OCI-LY3 (cell line): ENCODE measurements around the gene KRI1.

Experiments
- H2AFZ ChIP-seq: fragments of 200-600, 300-600 bp; shearing (Covaris generic); 2 replicates; pipeline ENCODE4 v1.6.0; 2014; ENCODE audit warnings: antibody characterized with exemption, low read depth, low read length
- H3K27ac ChIP-seq: fragments of 200-600, 300-600 bp; sonication (generic); 2 replicates; pipeline ENCODE4 v1.5.1; 2014; ENCODE audit warnings: mild to moderate bottlenecking, low read length, moderate library complexity, mixed read lengths
- H3K27me3 ChIP-seq: fragments of 200-600, 300-600 bp; sonication (generic); 2 replicates; pipeline ENCODE4 v1.6.1; 2014; ENCODE audit warnings: low read depth, low read length, mixed read lengths
- H3K36me3 ChIP-seq: fragments of 200-600, 300-600 bp; sonication (generic); replicated peaks from 2 replicates; pipeline ENCODE3; 2014; ENCODE audit warnings: low read depth, low read length, mixed read lengths
- H3K4me1 ChIP-seq: fragments of 300-600, 200-600 bp; sonication (generic); 2 replicates; pipeline ENCODE4 v1.6.1; 2014; ENCODE audit warnings: low read length, mixed read lengths
- H3K4me2 ChIP-seq: fragments of 200-600, 300-600 bp; sonication (generic); 2 replicates; pipeline ENCODE4 v1.6.1; 2014; ENCODE audit warnings: low read length, mixed read lengths
- H3K4me3 ChIP-seq: fragments of 300-600, 200-600 bp; sonication (generic); 2 replicates; pipeline ENCODE4 v1.5.1; 2014; ENCODE audit warnings: antibody characterized with exemption, mild to moderate bottlenecking, low read length, moderate library complexity
- H3K79me2 ChIP-seq: fragments of 300-600, 200-600 bp; shearing (Covaris generic); 2 replicates; pipeline ENCODE4 v1.6.1; 2014; ENCODE audit warnings: mild to moderate bottlenecking, low read length, mixed read lengths
- H3K9ac ChIP-seq: fragments of 300-600, 200-600 bp; shearing (Covaris generic); 2 replicates; pipeline ENCODE4 v1.6.0; 2014; ENCODE audit warnings: mild to moderate bottlenecking, low read length, moderate library complexity
- H3K9me3 ChIP-seq: fragments of 200-600, 300-600 bp; shearing (Covaris generic); 2 replicates; pipeline ENCODE4 v1.6.1; 2014; ENCODE audit warnings: low read length, mixed read lengths; ENCODE audit not compliant: insufficient read depth
- H4K20me1 ChIP-seq: fragments of 200-600, 300-600 bp; sonication (generic); 2 replicates; pipeline ENCODE4 v1.6.1; 2016; ENCODE audit warnings: low read length, mixed read lengths; ENCODE audit not compliant: insufficient read depth
- EZH2phosphoT487 ChIP-seq: fragments of 200-600 bp; shearing (Covaris generic); IDR thresholded peaks from 2 replicates; pipeline ENCODE4 v1.6.1; 2018; ENCODE audit warnings: antibody characterized with exemption, mixed run types, low read depth
- TF ChIP-seq, protein P1 (sequence below): fragments of 200-600, 300-600 bp; sonication (generic); IDR thresholded peaks from 2 replicates; pipeline ENCODE4 v1.5.1; 2014; ENCODE audit warnings: antibody characterized with exemption, low read length, low read depth

KRI1 gene

DNA sequence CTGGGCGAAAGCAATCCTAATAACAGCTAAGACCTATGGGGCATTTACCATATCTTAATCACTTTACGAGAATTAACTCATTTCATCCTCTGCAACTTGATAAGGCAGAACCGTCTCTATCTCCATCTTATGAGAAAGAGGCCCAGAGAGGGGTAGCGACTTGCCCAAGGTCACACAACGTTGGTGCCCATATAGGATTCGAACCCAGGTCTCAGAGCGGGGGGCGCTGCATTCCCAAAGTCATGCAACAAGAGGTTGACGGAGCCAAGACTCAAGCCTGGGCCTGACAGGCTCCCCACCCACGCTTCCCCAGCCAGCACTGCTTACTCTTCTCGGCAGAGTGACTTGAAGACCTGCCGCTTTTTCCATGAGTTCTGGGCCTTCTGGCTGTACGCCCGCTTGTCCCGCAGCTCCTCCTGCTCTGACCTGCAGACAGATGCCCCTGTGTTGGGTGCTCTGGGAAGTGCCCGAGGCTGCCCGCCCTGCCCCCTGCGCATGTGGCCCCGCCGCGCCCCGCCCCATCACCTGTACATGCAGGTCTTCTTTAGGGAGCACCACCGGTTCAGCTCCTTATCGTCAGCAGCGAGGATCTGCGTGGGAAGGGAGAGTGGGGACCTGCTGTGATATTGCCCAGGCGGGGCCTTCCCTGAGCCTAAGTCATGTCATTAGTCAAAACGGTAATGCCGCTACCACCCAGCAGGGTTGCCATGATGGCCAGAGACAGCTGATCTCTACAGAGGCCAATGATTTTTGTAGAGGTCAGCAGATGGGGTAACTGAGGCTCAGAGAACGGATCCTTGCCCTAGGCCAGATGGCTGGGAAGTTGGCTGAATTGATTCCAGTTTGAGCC is 10.8 kb downstream of the KRI1 start:
- no peak overlapping the region for H3K9ac ChIP-seq
- H3K9me3 ChIP-seq = no peaks in the 10 kb centered on the region
- H3K4me2 ChIP-seq = no peak overlapping the region
- H2AFZ ChIP-seq = no peak overlapping the region
- no peaks in the 10 kb centered on the region for H4K20me1 ChIP-seq
- H3K27me3 ChIP-seq = no peaks in the 10 kb centered on the region
- TF ChIP-seq, protein P1, sequence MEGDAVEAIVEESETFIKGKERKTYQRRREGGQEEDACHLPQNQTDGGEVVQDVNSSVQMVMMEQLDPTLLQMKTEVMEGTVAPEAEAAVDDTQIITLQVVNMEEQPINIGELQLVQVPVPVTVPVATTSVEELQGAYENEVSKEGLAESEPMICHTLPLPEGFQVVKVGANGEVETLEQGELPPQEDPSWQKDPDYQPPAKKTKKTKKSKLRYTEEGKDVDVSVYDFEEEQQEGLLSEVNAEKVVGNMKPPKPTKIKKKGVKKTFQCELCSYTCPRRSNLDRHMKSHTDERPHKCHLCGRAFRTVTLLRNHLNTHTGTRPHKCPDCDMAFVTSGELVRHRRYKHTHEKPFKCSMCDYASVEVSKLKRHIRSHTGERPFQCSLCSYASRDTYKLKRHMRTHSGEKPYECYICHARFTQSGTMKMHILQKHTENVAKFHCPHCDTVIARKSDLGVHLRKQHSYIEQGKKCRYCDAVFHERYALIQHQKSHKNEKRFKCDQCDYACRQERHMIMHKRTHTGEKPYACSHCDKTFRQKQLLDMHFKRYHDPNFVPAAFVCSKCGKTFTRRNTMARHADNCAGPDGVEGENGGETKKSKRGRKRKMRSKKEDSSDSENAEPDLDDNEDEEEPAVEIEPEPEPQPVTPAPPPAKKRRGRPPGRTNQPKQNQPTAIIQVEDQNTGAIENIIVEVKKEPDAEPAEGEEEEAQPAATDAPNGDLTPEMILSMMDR = no peak
- TF ChIP-seq EZH2phosphoT487 = no peak
- no peak overlapping the region for H3K27ac ChIP-seq
- H3K79me2 ChIP-seq = no peaks in the 10 kb centered on the region
- 0 out of 2 replicates have a peak, but pooled peaks cover 3% of the 10 kb centered on the region for H3K4me1 ChIP-seq
- H3K4me3 ChIP-seq = no peak overlapping the region
- H3K36me3 ChIP-seq = peaks cover 67% of the 10 kb centered on the region

DNA sequence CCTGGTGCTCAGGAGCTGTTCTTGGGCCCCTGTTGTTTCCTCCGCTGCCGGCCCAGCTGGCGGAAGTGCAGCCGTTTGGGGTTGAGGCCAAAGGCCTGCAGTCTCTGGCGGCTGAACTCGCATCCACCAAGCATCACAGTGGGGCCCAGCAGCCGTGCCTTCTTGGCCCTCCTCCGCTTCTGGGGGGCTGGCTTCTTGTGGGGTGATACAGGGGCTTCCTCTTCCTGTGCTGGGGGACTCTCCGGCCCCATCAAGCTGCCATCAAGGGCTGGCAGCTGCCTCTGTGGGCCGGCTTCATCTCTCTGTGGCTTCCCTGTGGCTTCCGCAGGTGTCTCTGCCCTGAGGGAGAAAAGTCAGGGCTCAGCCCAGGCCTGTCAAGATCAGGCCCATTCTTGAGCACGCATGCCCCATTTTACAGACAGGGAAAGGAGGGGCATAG is 11.8 kb downstream of the KRI1 start:
- Histone ChIP-seq H3K27ac (no peak overlapping the region), H4K20me1 (no peaks in the 10 kb centered on the region), H3K27me3 (no peaks in the 10 kb centered on the region), H3K79me2 (no peaks in the 10 kb centered on the region), H3K4me1 (0 out of 2 replicates have a peak, but pooled peaks cover 4% of the 10 kb centered on the region), H3K36me3 (peaks cover 62% of the 10 kb centered on the region), H2AFZ (no peak overlapping the region), H3K4me3 (no peak overlapping the region), H3K9ac (no peak overlapping the region), H3K9me3 (no peaks in the 10 kb centered on the region), H3K4me2 (no peak overlapping the region)
- TF ChIP-seq, protein P1 = no peak
- TF ChIP-seq EZH2phosphoT487 = no peak

DNA sequence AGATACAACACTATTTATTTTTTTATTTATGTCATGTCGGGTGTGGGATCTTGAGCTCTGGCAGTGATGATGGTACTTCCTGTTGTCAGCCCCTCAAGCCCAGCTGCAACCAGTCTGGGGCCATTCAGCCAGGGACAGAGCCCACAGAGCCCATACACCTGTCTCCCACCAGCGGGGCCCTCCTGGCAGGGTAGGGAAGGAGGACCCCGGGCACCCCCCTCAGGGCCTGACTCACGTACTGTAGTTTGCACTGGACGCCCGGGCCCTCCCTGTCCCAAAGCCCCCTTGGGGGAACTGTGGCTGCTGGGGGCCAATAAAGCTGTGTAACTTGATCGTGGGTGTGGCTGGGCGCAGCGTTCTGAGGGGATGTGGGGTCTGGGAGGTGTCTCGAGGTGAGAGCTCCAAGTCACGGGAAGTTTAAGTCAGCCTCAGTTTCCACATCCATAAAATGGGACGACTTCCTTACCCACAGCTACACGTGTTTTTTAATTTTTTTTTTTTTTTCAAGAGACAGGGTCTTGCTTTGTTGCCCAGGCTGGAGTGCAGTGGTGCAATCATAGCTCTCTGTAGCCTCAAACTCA is 12.6 kb downstream of the KRI1 start:
- H3K4me2 ChIP-seq = no peak overlapping the region
- H3K27me3 ChIP-seq = no peaks in the 10 kb centered on the region
- H3K9me3 ChIP-seq = no peaks in the 10 kb centered on the region
- no peak overlapping the region for H3K4me3 ChIP-seq
- H3K27ac ChIP-seq = no peak overlapping the region
- H2AFZ ChIP-seq = no peak overlapping the region
- no peak overlapping the region for H3K9ac ChIP-seq
- H3K36me3 ChIP-seq = peaks cover 66% of the 10 kb centered on the region
- no peaks in the 10 kb centered on the region for H4K20me1 ChIP-seq
- no peak for TF ChIP-seq EZH2phosphoT487
- TF ChIP-seq, protein P1 = no peak
- H3K4me1 ChIP-seq = 0 out of 2 replicates have a peak, but pooled peaks cover 4% of the 10 kb centered on the region
- no peaks in the 10 kb centered on the region for H3K79me2 ChIP-seq

DNA sequence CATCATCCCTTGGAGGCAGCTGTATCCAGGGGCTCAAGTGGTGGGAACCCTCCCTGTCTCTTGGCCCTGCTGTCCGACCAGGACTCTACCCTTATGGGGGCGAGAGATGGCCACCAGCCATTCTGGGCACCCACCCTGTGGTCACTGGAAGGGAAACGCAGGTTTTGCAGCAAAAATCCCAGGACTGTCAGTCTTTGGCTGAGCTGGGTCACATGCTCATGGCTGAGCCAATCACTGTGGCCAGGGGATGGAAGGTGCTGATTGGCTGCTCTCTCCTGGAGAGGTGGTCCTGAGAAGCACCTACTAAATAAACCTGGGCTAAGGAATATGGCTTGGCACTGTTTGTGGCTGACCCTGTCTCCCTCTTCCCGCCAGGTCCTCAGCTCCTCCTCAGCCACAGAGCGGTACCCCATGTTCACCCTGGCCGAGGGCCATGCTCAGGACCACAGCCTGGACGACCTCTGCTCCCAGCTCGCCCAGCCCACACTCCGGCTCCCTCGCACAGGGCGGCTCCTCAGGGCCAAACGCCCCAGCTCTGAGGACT is 13.2 kb downstream of the KRI1 start:
- no peak overlapping the region for H2AFZ ChIP-seq
- no peaks in the 10 kb centered on the region for H4K20me1 ChIP-seq
- no peak overlapping the region for H3K9ac ChIP-seq
- no peak overlapping the region for H3K4me3 ChIP-seq
- H3K4me1 ChIP-seq = 0 out of 2 replicates have a peak, but pooled peaks cover 4% of the 10 kb centered on the region
- H3K36me3 ChIP-seq = peaks cover 60% of the 10 kb centered on the region
- H3K9me3 ChIP-seq = no peaks in the 10 kb centered on the region
- TF ChIP-seq, protein P1 = no peak
- TF ChIP-seq EZH2phosphoT487 = no peak
- H3K27ac ChIP-seq = no peak overlapping the region
- H3K27me3 ChIP-seq = no peaks in the 10 kb centered on the region
- H3K79me2 ChIP-seq = no peaks in the 10 kb centered on the region
- H3K4me2 ChIP-seq = no peak overlapping the region
